Tibial nerve (tissue), 4 donors: ENCODE data around the gene CARD9.

ENCODE experiments used
- CTCF ChIP-seq, 5 experiments: fragments of 200-600 bp in 3 of 5; fragments of 450-650 bp in 2 of 5; sonication (generic) in 3 of 5; IDR thresholded peaks; one replicate each; pipeline ENCODE4 v1.5.1; 2016 to 2019; ENCODE audit warnings: antibody characterized with exemption in 5 of 5, mild to moderate bottlenecking in 3 of 5, moderate library complexity in 2 of 5
- EP300 ChIP-seq, 2 donors: sonication (generic); formaldehyde crosslinking; IDR thresholded peaks; one replicate each; pipeline ENCODE4 v1.6.1; 2017; ENCODE audit warnings: antibody characterized with exemption in 2 of 2, mild to moderate bottlenecking in 1 of 2

DNA sequence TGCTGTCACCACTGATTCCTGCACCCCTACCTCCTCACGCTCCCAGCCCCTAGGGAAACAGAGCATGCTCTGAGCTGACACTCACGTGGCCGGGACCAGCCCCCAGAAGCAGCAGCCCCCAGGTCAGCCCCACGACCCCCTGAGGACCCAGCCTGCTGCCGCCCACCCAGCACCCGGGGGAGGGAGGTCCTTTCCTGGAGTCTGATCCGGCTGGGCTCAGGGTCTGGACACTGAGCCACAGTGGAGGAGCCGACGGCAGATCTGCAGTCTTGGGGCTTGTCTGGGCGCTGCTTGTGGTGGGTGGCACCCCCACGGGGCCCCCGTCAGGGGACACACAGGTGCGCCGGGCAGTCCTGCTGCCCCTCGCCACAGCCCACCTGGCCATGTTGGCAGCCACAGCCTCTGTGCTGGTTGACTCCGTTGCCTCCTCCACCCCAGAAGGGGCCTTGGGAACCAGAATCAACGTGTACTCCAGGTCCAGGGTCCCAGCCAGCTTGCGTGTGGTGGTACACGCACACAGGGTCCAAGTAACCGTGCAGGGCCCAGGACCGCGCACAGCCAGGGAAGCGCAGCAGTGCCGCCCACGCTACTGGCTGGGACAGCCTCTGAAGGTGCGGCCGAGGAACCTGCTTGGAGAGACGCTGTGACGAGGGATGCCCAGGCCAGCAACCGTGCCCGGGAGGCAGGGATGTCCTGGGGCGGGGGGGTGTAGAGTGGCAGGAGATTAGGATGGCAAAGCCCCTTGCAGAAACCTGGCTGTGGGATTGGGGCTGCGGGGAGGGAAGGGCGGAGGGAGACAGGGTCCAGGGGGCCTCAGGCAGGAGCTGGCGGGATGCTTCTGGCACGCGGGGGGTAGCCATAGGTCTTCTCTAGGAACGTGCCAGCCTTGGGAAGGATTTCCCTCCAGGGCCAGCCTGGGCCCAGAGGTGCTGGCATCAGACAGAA lies 13.4 kb downstream of the CARD9 start:
- TF ChIP-seq CTCF (IDR thresholded peaks at IDR 0.05) = no peak
- TF ChIP-seq EP300 (IDR thresholded peaks at IDR 0.05) = no peak
